DMS53 treated with DMSO at 0.1 percent for 48 hours (cell line): ENCODE data around the gene RNF222.
A peak's percentile ranks its signal among the peaks of the same experiment; 100 is the strongest.
"Not testable (repeated sequence)": the region's sequence is repeated elsewhere in the genome, so short reads cannot be mapped to it uniquely, and the experiment has no call there.

Source experiments
- DNase-seq: peaks from one replicate; lab custom pipeline; 2025; ENCODE audit not compliant: unreplicated experiment; lab: John Stamatoyannopoulos, UW

The RNF222 gene

GRCh38 chr17:8412089-8412488 is 14.5 kb upstream of the RNF222 start:
- DNase-seq, result no peak

DNA sequence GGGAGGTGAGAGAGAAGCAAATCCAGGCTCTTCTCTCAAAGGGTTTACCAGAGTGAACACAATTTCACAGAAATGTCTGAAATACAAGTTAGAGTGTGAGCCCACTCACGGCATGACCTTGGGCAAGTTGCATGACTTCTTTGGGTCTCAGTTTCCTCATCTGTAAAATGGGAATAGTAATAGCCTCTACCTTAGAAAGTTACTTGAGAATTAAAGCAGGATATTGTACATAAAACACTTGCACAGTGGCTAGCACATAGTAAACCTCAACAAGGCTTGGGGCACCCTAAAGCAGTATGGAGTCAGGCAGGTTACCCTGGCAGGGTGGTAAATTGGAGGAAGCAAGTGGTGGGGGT is 13.2 kb upstream of the RNF222 start:
- no peak for DNase-seq

DNA sequence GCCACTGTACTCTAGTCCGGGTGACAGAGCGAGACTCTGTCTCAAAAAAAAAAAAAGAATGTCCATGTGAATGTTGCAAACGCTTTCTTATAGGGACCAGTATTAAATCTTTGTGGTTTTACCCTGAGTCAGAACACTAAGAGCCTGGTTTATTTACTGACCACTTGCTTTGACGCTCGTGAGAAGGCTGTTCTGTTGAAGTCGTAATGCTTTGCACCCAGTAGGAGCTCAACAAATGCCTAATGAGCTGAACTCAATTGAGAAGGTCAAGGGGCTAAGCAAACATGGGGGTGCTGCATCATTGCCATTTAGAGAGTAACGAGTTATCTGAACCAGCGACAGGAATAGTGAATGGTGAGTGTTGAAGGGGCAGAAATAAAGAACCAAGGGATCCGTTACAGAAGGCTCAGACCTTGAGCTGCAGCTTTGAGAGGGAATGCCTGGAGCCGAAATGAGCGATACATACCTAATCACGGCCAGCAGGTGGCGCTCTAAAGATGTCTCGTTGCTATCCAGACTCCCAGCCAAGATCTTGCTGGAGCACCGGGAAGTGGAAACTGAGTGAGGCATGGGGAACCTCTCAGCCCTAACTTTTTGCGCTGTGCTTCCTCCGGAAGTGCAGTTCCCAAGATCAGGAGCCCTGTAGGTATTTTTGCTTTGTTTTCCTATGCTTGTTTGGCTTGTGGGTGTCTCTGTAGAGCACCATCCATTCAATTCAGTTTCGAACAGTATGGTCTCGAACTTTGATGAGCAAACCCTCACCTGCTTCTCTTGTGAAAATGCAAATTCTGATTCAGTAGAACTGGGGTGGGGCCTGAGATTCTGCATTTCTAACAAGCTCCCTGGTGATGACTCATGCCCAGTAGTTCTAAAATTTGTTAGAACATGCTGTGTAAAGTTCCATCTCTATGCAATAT is 12.6 kb upstream of the RNF222 start:
- peak; percentile 96 for DNase-seq

GRCh38 chr17:8408371-8408770 is 10.7 kb upstream of the RNF222 start:
- peak; percentile 82 for DNase-seq

DNA sequence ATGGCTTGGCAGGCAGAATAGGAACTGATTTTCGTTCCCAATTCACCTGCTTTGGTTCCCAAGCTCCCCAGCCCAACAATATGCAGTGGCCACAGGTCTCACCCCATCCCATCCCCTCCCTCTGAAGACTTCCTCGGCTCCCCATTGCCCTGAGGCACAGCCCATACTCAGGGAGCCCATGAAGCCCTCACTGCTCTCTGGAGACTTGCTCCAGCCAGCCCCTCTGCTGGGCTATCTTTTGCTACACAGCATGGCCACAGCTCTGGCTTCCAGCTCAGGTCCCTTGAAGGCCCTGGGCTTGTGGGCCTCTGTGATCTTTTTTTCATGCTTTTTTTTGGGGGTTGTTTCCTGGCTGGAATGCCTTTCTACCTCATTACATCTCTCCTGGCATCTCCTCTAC is 8.5 kb upstream of the RNF222 start:
- DNase-seq, result no peak

- DNase-seq, result no peak
Observed at GRCh38 chr17:8405499-8406016, 7.9 kb upstream of the RNF222 start.

GRCh38 chr17:8402921-8403536 is 5.4 kb upstream of the RNF222 start:
- DNase-seq, result peak; percentile 11

DNA sequence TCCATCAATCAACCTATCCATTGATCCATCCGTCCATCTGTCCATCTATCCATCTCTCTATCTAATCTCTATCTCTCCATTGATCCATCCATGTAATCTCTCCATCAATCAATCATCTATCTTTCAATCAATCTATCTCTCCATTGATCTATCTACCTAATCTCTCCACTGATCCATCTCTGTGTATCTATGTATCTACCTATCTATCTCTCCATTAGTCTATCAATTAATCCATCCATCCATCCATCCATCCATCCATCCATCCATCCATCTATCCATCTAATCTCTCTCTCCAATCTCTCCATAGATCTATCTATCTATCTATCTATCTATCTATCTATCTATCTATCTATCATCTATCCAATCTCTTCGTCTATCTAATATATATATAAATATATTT is 3.5 kb upstream of the RNF222 start:
- no peak for DNase-seq

- no peak for DNase-seq
Observed at GRCh38 chr17:8398980-8399379, 1.4 kb upstream of the RNF222 start.

GRCh38 chr17:8394497-8394896 is 3.1 kb downstream of the RNF222 start:
- DNase-seq, result not testable (repeated sequence)

DNA sequence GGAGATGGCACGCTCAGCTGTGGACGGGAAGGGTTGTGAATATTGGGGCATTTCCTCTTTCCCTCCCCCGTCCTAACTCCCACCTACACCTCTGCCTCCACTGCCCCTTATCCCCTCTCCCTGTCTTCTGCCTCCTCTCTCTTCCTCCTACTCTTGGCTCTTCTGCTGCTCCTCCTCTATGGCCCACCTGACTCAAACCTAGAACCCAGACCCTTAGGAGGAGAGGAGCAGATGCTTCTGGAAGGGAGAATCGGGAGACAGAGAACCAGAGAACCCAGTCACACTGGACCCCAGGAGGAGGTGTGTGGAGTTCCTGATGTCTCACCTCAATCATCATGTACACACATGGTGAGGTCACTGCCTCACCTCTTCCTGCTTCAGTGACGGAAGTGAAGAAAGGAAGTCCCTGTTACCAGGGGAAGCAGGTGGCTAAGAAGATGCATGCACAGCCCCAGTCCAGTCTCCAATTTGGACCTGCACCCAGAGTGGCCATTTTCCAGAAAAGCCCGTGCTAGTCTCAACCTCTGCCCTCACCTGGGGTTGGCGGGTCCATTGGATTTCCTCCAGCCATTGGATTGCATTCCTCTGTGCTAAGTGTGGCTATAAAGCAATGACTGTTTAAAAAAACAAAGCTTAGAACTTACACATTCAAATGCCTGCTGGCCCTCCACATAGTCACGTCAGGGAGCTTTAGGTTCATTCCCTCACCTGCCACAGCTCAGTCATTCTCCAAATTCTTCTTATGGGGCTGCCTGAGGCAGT is 4.0 kb downstream of the RNF222 start:
- DNase-seq, result peak; percentile 38

DNA sequence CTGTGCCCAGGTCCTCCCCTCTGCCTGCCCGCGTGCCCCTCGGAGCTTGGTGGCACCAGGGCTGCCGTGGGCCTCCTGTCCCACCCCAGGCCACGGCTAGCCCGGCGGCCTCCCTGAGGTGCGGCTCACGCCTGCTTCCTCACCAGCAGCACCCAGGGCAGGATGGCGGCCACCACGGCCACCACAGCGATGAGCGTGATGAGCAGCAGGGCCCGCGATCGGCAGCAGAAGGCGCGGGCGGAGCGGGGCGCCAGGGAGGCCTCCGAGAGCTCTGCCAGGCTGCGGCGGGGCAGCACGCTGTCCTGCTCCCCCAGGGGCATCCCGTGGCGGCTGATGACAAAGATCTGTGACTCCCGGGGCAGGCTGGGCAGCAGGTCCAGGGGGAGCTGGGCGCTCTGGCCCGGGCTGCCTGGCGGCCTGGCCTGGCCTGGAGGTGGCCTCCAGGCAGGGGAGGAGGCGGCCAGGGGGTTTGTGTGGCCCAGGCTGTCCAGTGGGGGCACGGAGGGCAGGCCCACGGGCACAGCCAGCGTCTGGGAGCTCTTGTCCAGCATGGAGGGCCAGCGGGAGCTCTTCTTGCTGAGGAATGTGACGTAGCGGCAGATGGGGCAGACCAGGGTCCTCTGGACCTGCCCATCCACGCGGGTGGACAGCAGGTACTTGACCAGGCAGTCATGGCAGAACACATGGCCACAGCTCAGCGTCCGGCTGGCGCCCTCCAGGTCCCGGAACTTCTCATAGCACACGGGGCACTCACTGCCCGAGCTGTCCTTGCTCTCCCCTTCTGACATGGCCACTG is 4.8 kb downstream of the RNF222 start:
- no peak for DNase-seq

DNA sequence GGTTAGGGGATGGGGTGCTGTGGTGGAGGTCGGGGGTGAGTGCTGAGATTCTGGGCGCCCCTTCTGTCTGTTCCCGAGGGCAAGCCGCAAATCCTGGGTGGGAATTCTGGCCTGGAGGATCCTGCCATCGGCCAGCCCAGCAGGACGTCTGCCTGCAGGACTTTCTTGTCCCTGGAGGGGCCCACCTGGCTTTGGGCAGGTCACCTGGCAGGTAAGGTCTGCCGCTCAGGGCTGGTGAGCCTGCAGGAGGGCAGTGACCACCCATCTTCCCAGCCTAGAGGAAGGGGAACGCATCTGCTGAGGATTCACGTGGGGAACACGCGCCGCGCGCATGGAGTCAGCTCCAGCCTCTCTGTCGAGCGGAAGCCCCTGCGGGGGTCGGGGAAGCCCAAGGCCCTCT is 5.4 kb downstream of the RNF222 start:
- no peak for DNase-seq

DNA sequence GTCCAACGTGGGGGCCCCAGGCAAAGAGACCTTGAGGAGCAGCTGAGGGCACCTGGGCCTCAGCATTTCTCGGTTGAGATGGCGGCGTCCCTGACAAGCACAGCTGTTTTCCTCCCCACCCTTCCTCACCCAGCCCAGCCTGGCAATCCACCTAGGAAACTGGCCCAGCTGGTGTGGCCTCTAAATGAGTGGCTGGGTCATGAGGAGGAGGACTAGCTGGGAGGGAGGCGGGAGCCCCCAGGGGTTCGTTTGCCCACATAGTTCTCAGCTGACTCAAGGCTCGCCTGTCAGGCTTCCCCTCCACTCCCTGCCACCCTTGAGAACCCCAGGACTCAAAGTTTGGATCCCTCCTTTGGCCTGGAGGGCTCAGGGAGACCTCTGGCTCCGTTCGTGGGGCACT is 5.9 kb downstream of the RNF222 start:
- DNase-seq, result no peak

GRCh38 chr17:8387914-8388651 is 9.5 kb downstream of the RNF222 start:
- no peak for DNase-seq

- no peak for DNase-seq
Observed at GRCh38 chr17:8386841-8387240, 10.8 kb downstream of the RNF222 start.

DNA sequence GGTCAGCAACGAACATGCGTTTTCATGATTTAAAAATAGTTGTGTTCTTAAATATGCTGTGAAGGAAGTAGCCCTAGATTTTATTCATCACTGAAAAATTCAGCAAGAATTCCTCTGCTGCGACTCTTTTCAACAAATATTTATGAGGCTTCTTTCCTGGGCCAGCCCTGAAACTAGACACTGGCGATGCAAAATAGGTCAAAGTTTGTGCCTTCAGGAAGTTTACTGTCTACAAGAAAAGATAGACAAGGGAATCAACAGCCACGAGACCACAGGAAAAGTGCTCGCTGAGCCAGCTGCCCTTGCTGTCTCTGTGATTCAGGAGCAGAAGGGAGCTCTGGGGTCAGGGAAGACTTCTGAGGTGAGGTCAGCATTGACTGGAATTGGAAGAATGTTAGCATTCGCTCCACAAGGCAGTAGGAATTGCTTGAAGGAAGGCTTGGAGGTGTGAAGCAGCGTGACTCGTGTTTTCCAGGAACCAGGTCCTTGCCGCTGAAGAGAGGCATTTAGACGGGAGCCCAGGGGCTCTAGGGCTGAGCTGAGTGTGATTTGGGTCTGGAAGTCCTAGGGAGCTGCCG is 12.7 kb downstream of the RNF222 start:
- DNase-seq, result no peak

GRCh38 chr17:8383143-8383822 is 14.3 kb downstream of the RNF222 start, which contains the start of gene RPL26:
Gene RPL26, minus strand, starts transcription at chr17:8383193. Its CDS starts 883 bp downstream, at chr17:8382310.
- peak; percentile 99 for DNase-seq

DNA sequence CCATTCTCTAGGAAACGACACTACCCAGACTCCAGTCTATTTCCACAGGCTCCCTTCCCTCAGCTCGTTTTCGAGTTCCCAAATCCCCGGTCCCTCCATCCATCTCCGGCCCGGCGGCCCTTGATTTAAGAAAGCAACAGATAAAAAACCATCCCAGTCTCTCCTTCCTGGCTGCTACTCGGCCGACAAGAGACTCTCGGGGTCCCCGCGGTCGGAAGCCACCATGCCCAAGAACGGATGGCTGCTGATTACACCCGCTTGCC is 14.8 kb downstream of the RNF222 start:
- no peak for DNase-seq
